GM12878 (cell line): ENCODE measurements around the gene DCAF11.

Experiments used
- POLR2AphosphoS2 ChIP-seq: IDR thresholded peaks from 2 replicates; pipeline ENCODE4 v1.6.1; 2011; ENCODE audit warnings: low read depth, mild to moderate bottlenecking, low read length, improper control_type of control experiment, moderate library complexity
- ZBTB40 ChIP-seq: fragments of 450-650 bp; IDR thresholded peaks from 2 replicates; pipeline ENCODE4 v1.6.1; 2016; ENCODE audit warnings: mild to moderate bottlenecking, moderate library complexity, borderline replicate concordance

- TF ChIP-seq ZBTB40 = no peak
- TF ChIP-seq POLR2AphosphoS2 = no peak
Measured at GRCh38 chr14:24065408-24065807, 49.2 kb upstream of the DCAF11 start.
